Myocyte (in vitro differentiated cells): ENCODE data around the gene NUP98. TPM values are rescaled to one million over a fixed set of nuclear protein-coding genes. Genes with fewer than 3 reads are reported as not detected.
"Not testable (repeated sequence)": the region's sequence is repeated elsewhere in the genome, so short reads cannot be mapped to it uniquely, and the experiment has no call there.

Experiments used
- DNase-seq: peaks from one replicate; pipeline ENCODE4 v3.0.0-alpha.2; 2012; ENCODE audit warnings: low read depth
- total RNA-seq: library from RNA; depleted of rRNA; stranded (reverse); fragments of >200 nt; gene quantifications from 2 replicates; pipeline ENCODE4 v1.2.3, GENCODE V29; 2014

Gene NUP98
- total RNA-seq, 1 donor from 2014 or later = 68.1 TPM

GRCh38 chr11:3679077-3679476 is 118.3 kb downstream of the NUP98 start:
- no peak for DNase-seq

DNA sequence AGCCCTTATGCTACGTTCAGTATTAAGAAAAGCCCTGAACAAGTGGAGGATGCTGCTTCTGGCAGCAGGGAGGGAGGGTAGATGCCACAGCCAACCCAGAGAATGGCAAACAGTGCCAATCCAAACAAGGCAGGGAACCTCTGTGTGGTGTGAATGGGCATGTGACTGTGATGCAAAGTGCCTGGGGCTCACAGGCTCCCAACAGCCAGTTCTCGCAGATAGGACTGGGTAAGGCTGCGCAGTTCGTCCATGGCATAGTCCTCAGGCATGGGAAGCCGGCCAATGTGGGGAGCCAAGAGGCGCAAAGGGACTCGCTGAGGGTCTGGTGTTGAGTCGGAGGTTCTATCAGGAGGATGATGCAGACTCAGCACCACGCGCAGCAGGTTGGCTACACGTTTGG is 121.4 kb downstream of the NUP98 start:
- no peak for DNase-seq

DNA sequence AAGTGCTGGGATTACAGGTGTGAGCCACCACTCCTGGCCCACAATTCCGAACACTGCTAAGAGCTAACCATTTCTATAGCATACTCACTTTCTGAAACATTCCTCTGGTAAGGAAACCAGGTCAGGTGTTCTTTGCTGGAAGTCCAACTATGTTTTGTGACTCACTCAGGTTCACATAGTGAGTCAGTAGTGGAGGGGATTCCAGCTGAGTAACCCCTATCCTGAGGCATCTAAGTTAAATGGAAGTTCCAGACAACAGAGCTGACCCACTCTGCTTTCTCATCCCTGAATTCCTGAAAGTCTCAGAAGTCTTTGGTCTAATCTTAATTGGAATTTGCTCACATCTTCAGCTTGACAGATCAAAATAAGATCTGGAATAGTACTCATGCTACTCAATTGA is 123.2 kb downstream of the NUP98 start:
- no peak for DNase-seq

GRCh38 chr11:3671334-3672254 is 125.8 kb downstream of the NUP98 start, which contains the start of gene CHRNA10:
Gene CHRNA10, minus strand, starts transcription at chr11:3671384. Its CDS starts 72 bp downstream, at chr11:3671312.
- no peak for DNase-seq

DNA sequence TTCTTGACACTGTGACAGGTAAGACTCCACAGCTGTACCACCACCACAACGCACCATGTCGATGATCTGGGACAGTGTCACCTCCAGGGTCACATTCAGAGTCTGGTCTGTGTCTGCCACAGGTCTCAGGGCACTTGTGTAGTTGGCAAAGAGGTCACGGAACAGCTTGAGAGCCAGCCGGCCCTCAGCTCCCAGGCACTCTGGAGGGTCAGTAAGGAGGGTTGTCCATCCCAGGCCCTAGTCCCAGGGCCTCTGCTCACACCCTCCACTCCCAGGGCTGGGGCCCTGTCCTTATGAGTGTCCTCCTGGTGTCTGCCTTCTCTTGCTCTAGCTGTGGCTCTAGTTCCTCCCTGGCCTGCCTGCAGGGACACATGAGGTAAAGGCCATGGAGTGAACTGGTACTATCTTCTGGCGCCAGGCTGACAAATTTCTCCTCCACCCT is 127.6 kb downstream of the NUP98 start:
- DNase-seq = no peak

- DNase-seq = no peak
These were observed 128.2 kb downstream of the NUP98 start for GRCh38 chr11:3669128-3669527.

DNA sequence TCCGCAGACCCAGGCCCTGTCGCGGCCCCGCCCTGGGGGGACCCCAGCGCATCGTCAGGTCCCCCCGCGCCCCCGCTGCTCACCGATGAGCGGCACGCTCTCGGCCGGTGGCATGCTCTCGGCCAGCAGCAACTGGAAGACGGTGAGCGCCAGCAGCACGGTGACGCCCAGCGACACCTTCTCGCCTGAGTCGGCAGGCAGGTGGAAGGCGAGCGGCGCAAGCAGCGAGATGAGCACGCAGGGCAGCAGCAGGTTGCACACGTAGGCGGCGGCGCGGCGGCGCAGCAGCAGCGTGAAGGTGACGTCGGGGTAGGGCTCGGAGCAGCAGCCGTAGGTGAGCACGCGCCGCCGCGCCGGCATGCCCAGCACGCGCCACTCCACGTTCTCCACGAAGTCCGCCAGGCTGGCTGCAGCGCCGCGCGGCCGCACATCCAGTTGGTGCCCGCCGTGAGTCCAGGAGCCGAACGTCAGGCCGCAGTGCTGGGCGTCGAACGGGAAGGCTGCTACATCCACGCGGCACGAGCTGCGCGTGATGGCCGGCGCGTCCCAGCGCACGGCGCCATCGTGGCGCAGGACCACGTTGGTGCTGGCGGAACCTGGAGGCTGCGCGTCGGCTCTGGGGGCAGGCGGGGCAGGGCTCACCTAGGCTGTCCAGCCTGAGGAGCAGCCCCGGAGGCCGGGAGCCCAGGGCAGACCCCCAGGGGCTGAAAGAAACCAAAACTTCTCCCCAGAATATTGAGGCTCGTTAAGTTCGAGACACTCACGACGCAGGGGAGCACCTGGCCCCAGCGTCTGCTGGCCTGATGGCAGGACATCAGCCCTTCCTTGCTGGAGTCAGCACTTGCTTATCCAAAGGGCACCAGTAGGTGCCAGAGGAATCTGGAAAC is 130.0 kb downstream of the NUP98 start:
- no peak for DNase-seq

DNA sequence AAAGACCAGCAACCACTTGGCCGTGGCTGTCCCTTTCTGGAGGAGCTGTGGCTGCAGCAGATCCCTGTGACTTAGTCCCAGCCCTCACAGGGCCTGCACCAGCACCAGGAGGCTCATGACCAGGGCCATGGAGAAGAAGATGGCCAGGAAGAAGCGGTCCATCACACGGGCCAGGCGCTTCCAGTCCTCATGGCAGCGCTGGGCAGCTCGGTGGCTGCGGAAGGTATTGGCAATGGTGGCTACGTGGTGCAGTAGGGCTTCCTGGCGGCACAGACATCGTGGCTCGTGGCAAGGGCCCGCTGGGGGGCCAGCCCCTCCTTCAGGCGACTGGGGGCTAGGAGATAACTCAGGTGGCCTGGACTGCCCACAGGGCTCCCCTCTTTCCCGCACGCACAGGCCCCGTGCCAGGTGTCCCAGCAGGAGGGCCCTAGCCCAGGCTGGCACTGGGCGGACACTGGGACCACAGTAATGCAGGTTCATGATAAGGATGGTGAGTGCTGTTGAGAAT is 131.3 kb downstream of the NUP98 start:
- no peak for DNase-seq

- DNase-seq = no peak
These were observed 131.9 kb downstream of the NUP98 start for GRCh38 chr11:3665336-3666022.

DNA sequence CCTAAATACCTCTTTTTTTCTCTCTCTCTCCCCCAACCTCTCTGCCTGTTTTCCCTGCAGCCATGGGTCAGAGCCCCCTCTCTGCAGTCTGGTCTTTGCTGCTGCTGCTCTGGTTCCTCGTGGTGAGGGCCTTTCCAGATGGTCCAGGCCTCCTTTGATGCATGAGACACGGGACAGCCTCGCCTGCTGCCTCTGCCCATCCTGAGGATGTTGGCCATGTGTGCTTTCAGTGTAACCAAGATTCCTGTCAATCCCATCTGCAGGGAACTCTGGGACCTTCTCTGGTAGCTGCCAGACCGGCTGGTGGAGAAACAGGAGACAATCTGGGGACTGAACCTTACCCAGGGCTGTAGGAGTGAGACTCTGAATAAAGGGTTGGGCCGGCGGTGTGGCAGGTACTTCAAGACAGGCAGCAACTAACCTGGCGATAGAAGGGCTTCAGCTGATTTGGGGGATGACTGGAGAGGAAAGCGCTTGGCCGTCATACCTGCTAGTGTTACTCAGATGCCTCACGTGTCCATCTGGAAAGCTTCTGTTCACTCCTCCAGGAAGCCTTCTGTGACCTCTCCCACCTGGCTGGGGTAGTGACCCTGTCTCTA is 133.2 kb downstream of the NUP98 start:
- DNase-seq = no peak

- DNase-seq = no peak
These were observed 134.5 kb downstream of the NUP98 start for GRCh38 chr11:3662856-3663255.

- no peak for DNase-seq
These were observed 136.4 kb downstream of the NUP98 start for GRCh38 chr11:3660960-3661359.

DNA sequence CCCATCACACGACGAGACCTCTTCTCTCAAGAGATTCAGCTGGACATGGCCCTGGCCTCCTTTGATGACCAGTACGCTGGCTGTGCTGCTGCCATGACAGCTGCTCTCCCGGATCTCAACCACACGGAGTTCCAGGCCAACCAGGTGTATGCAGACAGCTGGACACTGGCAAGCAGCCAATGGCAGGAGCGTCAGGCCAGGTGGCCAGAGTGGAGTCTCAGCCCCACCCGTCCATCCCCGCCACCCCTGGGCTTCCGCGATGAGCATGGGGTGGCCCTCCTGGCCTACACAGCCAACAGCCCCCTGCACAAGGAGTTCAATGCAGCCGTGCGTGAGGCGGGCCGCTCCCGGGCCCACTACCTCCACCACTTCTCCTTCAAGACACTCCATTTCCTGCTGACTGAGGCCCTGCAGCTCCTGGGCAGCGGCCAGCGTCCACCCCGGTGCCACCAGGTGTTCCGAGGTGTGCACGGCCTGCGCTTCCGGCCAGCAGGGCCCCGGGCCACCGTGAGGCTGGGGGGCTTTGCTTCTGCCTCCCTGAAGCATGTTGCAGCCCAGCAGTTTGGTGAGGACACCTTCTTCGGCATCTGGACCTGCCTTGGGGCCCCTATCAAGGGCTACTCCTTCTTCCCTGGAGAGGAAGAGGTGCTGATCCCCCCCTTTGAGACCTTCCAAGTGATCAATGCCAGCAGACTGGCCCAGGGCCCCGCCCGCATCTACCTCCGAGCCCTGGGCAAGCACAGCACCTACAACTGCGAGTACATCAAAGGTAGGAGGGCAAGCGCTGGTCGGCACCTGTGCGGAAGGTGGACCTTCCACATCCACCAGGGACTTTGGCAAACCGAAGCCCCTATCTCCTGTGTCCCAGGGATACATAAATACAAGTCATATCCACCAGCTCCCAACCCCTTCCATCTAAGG is 137.5 kb downstream of the NUP98 start:
- DNase-seq = peak; percentile 14

GRCh38 chr11:3658252-3658651 is 139.1 kb downstream of the NUP98 start:
- no peak for DNase-seq

- not testable (repeated sequence) for DNase-seq
These were observed 140.0 kb downstream of the NUP98 start for GRCh38 chr11:3657331-3657730.

DNA sequence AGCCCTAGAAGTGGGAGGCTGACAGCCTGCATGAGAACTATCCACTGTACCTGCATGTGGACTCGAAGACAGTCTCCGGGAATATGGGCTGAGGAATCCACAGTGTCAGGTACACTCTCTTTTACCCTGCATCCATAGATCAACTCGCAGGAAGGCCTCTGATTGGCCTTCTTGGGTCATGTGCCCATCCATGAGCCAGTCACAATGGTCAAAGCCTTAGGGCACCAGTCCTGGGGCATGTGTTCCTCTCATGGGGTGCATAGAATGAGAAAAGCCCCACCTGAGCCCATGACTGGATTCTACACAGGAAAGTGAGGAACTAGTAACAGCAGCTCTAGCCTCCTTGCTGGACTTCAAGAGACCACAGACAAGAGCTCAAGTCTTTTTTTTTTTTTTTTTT is 141.8 kb downstream of the NUP98 start:
- DNase-seq = no peak

GRCh38 chr11:3652514-3652913 is 144.8 kb downstream of the NUP98 start:
- DNase-seq = not testable (repeated sequence)

DNA sequence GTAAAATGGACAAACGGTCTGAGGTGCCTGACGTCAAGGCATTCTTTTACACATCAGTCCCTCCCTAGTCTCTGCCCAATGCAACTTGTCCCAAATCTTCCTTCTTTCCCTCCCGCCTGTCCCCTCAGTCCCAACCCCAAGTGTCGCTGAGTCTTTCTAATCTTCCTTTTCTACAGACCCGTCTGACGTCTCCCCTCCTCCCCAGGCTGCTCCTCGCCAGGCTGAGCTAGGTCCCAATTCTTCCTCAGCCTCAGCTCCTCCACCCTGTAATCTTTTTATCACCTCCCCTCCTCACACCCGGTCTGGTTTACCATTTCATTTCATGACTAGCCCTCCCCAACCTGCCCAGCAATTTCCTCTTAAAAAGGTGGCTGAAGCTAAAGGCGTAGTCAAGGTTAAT is 148.0 kb downstream of the NUP98 start:
- DNase-seq = not testable (repeated sequence)

GRCh38 chr11:3648843-3649242 is 148.5 kb downstream of the NUP98 start:
- not testable (repeated sequence) for DNase-seq

DNA sequence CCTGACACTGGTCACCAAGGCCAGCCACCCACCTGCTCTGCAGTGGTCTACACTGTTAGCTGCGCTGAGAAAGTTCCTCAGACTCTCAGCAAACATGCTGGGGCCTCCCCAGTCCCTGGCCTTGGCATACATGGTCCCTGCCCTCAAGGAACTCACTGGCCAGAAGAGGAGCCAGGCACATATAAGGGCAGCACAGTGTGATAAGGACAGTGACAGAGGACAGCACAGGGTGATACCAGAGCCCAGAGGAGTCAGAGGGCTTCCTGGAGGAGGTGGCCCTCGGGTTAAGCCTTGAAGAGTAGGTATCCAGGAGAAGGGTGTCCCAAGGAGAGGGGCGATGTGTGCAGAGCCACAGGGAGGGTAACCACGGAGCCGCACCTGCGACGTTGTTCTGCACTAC is 151.8 kb downstream of the NUP98 start:
- DNase-seq = no peak
